K562 (cell line): ENCODE data around the gene ARHGEF16. TPM values are rescaled to one million over a fixed set of nuclear protein-coding genes. Genes with fewer than 3 reads are reported as not detected.

Experiments used
- ARID3B ChIP-seq: fragments of 250-450 bp; sonication (Bioruptor Pico); IDR thresholded peaks from 2 replicates; pipeline ENCODE4 v1.4.0; 2020; ENCODE audit warnings: borderline replicate concordance
- KDM2B ChIP-seq: fragments of 250-450 bp; sonication (Bioruptor Pico); IDR thresholded peaks from 2 replicates; pipeline ENCODE4 v1.8.0; 2021; ENCODE audit warnings: mild to moderate bottlenecking, moderate library complexity
- L3MBTL2 ChIP-seq: fragments of 450-650 bp; IDR thresholded peaks from 2 replicates; pipeline ENCODE4 v1.6.1; 2016; ENCODE audit warnings: mild to moderate bottlenecking, moderate library complexity
- MBD2 ChIP-seq: sonication (generic); IDR thresholded peaks from 2 replicates; pipeline ENCODE4 v1.6.1; 2016; ENCODE audit warnings: low read depth, borderline replicate concordance
- THAP12 ChIP-seq: fragments of 250-450 bp; sonication (Bioruptor Pico); IDR thresholded peaks from 2 replicates; pipeline ENCODE4 v1.9.0; 2021; ENCODE audit warnings: mild to moderate bottlenecking, inconsistent platforms
- XRCC5 ChIP-seq: fragments of 200-400 bp; formaldehyde crosslinking; IDR thresholded peaks from 2 replicates; pipeline ENCODE4 v1.6.1; 2017; ENCODE audit warnings: low read depth, mild to moderate bottlenecking, low read length
- ZNF165 ChIP-seq: fragments of 250-450 bp; sonication (Bioruptor Pico); IDR thresholded peaks from 2 replicates; pipeline ENCODE4 v1.4.0; 2020; ENCODE audit warnings: borderline replicate concordance
- ZNF212 ChIP-seq: fragments of 450-650 bp; formaldehyde crosslinking; IDR thresholded peaks from 2 replicates; pipeline ENCODE4 v1.4.0; 2020; ENCODE audit warnings: mild to moderate bottlenecking
- ZNF24 ChIP-seq: fragments of 450-650 bp; IDR thresholded peaks from 2 replicates; pipeline ENCODE4 v1.6.1; 2016
- ZNF609 ChIP-seq: sonication (generic); formaldehyde crosslinking; IDR thresholded peaks from 2 replicates; pipeline ENCODE4 v1.8.1; 2023; ENCODE audit warnings: missing genetic modification reagents, mild to moderate bottlenecking, borderline replicate concordance
- polyA plus RNA-seq, 8 experiments: library from polyadenylated mRNA; depleted of rRNA in 4 of 8; stranded (reverse) in 5 of 8; unstranded in 3 of 8; fragments of >200 nt; fragmentation: Nextera tagmentation in 2 of 8; fragmentation: Illumina TruSeq in 1 of 8; extraction: Ambion mirVana in 2 of 8; extraction: Trizol in 1 of 8; gene quantifications; 2 replicates each; pipeline versions ENCODE4 v1.2.1 to v1.2.3, GENCODE V29; 2011 to 2014; ENCODE audit warnings: inconsistent platforms in 1 of 8, missing spikeins in 1 of 8
- total RNA-seq, 7 experiments: library from RNA; depleted of rRNA in 6 of 7; stranded (reverse); fragments of >200 nt in 6 of 7; fragmentation: Illumina TruSeq in 2 of 7; extraction: Trizol in 2 of 7; gene quantifications; 2 replicates each; pipeline versions ENCODE4 v1.2.1 to v1.2.3, GENCODE V29; 2011 to 2021; ENCODE audit warnings: low replicate concordance in 1 of 7
- TF ChIP-seq, protein P1 (sequence below), 2 experiments: fragments of 450-650 bp; formaldehyde crosslinking in 1 of 2; IDR thresholded peaks; 2 replicates each; pipeline versions ENCODE4 v1.4.0 to v1.6.1; 2014 to 2020; ENCODE audit warnings: mild to moderate bottlenecking in 2 of 2, borderline replicate concordance in 1 of 2, low read depth in 1 of 2

The ARHGEF16 gene
- total and polyA plus RNA-seq, 9 of the 15 experiments (the other 6 are each of a cell fraction or from before 2014, with no cell fraction given): 0.15 to 1.2 (median 0.49) TPM; not detected in 2

GRCh38 chr1:3516481-3516869 is 62.0 kb downstream of the ARHGEF16 start (continued):
- no peak for TF ChIP-seq ZNF609 (CRISPR knock-in tag)
- no peak for TF ChIP-seq L3MBTL2
- no peak for TF ChIP-seq KDM2B (CRISPR knock-in tag)
- TF ChIP-seq, protein P1, sequence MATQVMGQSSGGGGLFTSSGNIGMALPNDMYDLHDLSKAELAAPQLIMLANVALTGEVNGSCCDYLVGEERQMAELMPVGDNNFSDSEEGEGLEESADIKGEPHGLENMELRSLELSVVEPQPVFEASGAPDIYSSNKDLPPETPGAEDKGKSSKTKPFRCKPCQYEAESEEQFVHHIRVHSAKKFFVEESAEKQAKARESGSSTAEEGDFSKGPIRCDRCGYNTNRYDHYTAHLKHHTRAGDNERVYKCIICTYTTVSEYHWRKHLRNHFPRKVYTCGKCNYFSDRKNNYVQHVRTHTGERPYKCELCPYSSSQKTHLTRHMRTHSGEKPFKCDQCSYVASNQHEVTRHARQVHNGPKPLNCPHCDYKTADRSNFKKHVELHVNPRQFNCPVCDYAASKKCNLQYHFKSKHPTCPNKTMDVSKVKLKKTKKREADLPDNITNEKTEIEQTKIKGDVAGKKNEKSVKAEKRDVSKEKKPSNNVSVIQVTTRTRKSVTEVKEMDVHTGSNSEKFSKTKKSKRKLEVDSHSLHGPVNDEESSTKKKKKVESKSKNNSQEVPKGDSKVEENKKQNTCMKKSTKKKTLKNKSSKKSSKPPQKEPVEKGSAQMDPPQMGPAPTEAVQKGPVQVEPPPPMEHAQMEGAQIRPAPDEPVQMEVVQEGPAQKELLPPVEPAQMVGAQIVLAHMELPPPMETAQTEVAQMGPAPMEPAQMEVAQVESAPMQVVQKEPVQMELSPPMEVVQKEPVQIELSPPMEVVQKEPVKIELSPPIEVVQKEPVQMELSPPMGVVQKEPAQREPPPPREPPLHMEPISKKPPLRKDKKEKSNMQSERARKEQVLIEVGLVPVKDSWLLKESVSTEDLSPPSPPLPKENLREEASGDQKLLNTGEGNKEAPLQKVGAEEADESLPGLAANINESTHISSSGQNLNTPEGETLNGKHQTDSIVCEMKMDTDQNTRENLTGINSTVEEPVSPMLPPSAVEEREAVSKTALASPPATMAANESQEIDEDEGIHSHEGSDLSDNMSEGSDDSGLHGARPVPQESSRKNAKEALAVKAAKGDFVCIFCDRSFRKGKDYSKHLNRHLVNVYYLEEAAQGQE (IDR thresholded peaks at IDR 0.05; ENCODE audit: borderline replicate concordance): no peak
- TF ChIP-seq, protein P1 (CRISPR knock-in tag; IDR thresholded peaks at IDR 0.05; ENCODE audit: low read depth): no peak
- TF ChIP-seq ZNF165 (CRISPR knock-in tag): no peak
- TF ChIP-seq THAP12 (CRISPR knock-in tag): no peak
- TF ChIP-seq ARID3B (CRISPR knock-in tag): no peak
- no peak for TF ChIP-seq MBD2
- no peak for TF ChIP-seq ZNF24
- no peak for TF ChIP-seq XRCC5
- TF ChIP-seq ZNF212: no peak
